ENCODE results near the gene HTATIP2. TPM values are rescaled to one million over a fixed set of nuclear protein-coding genes. Genes with fewer than 3 reads are reported as not detected.
A peak's percentile ranks its signal among the peaks of the same experiment; 100 is the strongest.

HTATIP2 gene
- total and polyA plus RNA-seq, 9 of the 15 experiments (the other 6 are each of a cell fraction or from before 2014, with no cell fraction given): 48.3 to 90.9 (median 64.4) TPM

DNA sequence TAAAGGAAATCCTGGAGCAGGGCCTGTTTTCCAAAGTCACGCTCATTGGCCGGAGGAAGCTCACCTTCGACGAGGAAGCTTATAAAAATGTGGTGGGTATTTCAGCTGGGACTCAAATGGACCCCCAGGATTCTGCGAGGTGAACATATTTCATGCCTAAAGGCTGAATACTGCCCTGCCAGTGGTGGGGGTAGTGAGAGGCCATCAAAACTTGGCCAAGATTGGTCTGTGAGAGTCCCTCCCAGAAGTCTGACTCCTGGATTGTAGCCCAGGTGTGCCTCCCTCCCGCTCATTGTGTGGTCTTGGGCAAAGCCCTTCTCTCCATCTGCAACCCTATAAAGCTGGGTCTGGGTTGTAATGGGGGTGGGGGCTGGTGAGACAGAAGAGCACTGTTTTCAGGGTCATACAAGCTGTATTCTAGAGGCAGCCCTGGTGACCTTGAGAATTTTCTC, 853 bp downstream of the HTATIP2 start (continued):
- no peak for TF ChIP-seq ZNF507 (tag; conservative IDR thresholded peaks at IDR 0.05)
- TF ChIP-seq, protein P1, sequence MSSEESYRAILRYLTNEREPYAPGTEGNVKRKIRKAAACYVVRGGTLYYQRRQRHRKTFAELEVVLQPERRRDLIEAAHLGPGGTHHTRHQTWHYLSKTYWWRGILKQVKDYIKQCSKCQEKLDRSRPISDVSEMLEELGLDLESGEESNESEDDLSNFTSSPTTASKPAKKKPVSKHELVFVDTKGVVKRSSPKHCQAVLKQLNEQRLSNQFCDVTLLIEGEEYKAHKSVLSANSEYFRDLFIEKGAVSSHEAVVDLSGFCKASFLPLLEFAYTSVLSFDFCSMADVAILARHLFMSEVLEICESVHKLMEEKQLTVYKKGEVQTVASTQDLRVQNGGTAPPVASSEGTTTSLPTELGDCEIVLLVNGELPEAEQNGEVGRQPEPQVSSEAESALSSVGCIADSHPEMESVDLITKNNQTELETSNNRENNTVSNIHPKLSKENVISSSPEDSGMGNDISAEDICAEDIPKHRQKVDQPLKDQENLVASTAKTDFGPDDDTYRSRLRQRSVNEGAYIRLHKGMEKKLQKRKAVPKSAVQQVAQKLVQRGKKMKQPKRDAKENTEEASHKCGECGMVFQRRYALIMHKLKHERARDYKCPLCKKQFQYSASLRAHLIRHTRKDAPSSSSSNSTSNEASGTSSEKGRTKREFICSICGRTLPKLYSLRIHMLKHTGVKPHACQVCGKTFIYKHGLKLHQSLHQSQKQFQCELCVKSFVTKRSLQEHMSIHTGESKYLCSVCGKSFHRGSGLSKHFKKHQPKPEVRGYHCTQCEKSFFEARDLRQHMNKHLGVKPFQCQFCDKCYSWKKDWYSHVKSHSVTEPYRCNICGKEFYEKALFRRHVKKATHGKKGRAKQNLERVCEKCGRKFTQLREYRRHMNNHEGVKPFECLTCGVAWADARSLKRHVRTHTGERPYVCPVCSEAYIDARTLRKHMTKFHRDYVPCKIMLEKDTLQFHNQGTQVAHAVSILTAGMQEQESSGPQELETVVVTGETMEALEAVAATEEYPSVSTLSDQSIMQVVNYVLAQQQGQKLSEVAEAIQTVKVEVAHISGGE (CRISPR knock-in tag; IDR thresholded peaks at IDR 0.05): no peak
- no peak for TF ChIP-seq ZNF217 (CRISPR knock-in tag; IDR thresholded peaks at IDR 0.05)
- TF ChIP-seq, protein P2, sequence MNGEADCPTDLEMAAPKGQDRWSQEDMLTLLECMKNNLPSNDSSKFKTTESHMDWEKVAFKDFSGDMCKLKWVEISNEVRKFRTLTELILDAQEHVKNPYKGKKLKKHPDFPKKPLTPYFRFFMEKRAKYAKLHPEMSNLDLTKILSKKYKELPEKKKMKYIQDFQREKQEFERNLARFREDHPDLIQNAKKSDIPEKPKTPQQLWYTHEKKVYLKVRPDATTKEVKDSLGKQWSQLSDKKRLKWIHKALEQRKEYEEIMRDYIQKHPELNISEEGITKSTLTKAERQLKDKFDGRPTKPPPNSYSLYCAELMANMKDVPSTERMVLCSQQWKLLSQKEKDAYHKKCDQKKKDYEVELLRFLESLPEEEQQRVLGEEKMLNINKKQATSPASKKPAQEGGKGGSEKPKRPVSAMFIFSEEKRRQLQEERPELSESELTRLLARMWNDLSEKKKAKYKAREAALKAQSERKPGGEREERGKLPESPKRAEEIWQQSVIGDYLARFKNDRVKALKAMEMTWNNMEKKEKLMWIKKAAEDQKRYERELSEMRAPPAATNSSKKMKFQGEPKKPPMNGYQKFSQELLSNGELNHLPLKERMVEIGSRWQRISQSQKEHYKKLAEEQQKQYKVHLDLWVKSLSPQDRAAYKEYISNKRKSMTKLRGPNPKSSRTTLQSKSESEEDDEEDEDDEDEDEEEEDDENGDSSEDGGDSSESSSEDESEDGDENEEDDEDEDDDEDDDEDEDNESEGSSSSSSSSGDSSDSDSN (IDR thresholded peaks at IDR 0.05; ENCODE audit: borderline replicate concordance in 1 of 2, low read depth in 2 of 2, low read length in 2 of 2): no peak
- 0 out of 2 replicates have a peak, but pooled peaks have one; percentile 27 for TF ChIP-seq PTTG1 (tag; IDR thresholded peaks at IDR 0.05; ENCODE audit: low read depth)
- TF ChIP-seq, protein P3, sequence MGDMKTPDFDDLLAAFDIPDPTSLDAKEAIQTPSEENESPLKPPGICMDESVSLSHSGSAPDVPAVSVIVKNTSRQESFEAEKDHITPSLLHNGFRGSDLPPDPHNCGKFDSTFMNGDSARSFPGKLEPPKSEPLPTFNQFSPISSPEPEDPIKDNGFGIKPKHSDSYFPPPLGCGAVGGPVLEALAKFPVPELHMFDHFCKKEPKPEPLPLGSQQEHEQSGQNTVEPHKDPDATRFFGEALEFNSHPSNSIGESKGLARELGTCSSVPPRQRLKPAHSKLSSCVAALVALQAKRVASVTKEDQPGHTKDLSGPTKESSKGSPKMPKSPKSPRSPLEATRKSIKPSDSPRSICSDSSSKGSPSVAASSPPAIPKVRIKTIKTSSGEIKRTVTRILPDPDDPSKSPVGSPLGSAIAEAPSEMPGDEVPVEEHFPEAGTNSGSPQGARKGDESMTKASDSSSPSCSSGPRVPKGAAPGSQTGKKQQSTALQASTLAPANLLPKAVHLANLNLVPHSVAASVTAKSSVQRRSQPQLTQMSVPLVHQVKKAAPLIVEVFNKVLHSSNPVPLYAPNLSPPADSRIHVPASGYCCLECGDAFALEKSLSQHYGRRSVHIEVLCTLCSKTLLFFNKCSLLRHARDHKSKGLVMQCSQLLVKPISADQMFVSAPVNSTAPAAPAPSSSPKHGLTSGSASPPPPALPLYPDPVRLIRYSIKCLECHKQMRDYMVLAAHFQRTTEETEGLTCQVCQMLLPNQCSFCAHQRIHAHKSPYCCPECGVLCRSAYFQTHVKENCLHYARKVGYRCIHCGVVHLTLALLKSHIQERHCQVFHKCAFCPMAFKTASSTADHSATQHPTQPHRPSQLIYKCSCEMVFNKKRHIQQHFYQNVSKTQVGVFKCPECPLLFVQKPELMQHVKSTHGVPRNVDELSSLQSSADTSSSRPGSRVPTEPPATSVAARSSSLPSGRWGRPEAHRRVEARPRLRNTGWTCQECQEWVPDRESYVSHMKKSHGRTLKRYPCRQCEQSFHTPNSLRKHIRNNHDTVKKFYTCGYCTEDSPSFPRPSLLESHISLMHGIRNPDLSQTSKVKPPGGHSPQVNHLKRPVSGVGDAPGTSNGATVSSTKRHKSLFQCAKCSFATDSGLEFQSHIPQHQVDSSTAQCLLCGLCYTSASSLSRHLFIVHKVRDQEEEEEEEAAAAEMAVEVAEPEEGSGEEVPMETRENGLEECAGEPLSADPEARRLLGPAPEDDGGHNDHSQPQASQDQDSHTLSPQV (IDR thresholded peaks at IDR 0.05): peak; percentile 83; the same call in 1 of the 2 replicates
- no peak for TF ChIP-seq BDP1 (IDR thresholded peaks at IDR 0.05; ENCODE audit: insufficient read depth, insufficient read length)
- TF ChIP-seq SP1 (CRISPR knock-in tag; IDR thresholded peaks at IDR 0.05): 0 out of 2 replicates have a peak, but pooled peaks have one; percentile 7
- TF ChIP-seq RFX1 (IDR thresholded peaks at IDR 0.05): no peak
- 0 out of 2 replicates have a peak, but pooled peaks have one; percentile 62 for TF ChIP-seq L3MBTL2 (IDR thresholded peaks at IDR 0.05)
- peak; percentile 53; the same call in 1 of the 2 replicates for TF ChIP-seq GTF2E2 (tag; IDR thresholded peaks at IDR 0.05)
- peak; percentile 8; the same call in 1 of the 2 replicates for TF ChIP-seq ZNF197 (CRISPR knock-in tag; IDR thresholded peaks at IDR 0.05; ENCODE audit: low read depth)
- TF ChIP-seq ZNF75A (CRISPR knock-in tag; IDR thresholded peaks at IDR 0.05): no peak
- TF ChIP-seq NRF1 (conservative IDR thresholded peaks at IDR 0.05 in 1 of 2, IDR thresholded peaks at IDR 0.05 in 1 of 2): no peak
- TF ChIP-seq ZNF174 (CRISPR knock-in tag; IDR thresholded peaks at IDR 0.05): no peak
- no peak for TF ChIP-seq MCM7 (IDR thresholded peaks at IDR 0.05)
- TF ChIP-seq, protein P4, sequence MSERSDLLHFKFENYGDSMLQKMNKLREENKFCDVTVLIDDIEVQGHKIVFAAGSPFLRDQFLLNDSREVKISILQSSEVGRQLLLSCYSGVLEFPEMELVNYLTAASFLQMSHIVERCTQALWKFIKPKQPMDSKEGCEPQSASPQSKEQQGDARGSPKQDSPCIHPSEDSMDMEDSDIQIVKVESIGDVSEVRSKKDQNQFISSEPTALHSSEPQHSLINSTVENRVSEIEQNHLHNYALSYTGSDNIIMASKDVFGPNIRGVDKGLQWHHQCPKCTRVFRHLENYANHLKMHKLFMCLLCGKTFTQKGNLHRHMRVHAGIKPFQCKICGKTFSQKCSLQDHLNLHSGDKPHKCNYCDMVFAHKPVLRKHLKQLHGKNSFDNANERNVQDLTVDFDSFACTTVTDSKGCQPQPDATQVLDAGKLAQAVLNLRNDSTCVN (CRISPR knock-in tag; IDR thresholded peaks at IDR 0.05): no peak
- no peak for TF ChIP-seq NFE2 (IDR thresholded peaks at IDR 0.05; ENCODE audit: low read depth)

Measured in K562 (cell line).